ENCODE data around the gene CATSPERZ.

The CATSPERZ gene

GRCh38 chr11:64340671-64341335 lies 40.6 kb downstream of the CATSPERZ start:
- Histone ChIP-seq H3K9me3 (ENCODE audit: control insufficient read depth in 5 of 5, low read length in 5 of 5) (no peaks in the 10 kb centered on the region), H3K4me1 (ENCODE audit: control insufficient read depth in 5 of 5, insufficient read depth in 5 of 5, low read length in 5 of 5) (peaks cover 0 to 31% (median 22%) of the 10 kb centered on the region in 5 donors), H3K9ac (ENCODE audit: low read length in 5 of 5) (peak overlapping the region in 1 of 5 donors; percentile 17), H3K27me3 (ENCODE audit: control insufficient read depth in 5 of 5, insufficient read depth in 4 of 5, low read length in 5 of 5) (no peaks in the 10 kb centered on the region), H3K27ac (ENCODE audit: low read depth, low read length) (no peak overlapping the region), H3K4me3 (ENCODE audit: low read depth in 1 of 5, low read length in 5 of 5) (peak overlapping the region in 2 of 5 donors; percentile 36 to 47), H3K36me3 (ENCODE audit: control insufficient read depth in 5 of 5, insufficient read depth in 5 of 5, low read length in 5 of 5) (peaks cover 0 to 4% (median 0%) of the 10 kb centered on the region in 5 donors)

- peaks cover 0 to 4% (median 0%) of the 10 kb centered on the region in 5 donors for H3K36me3 ChIP-seq (ENCODE audit: control insufficient read depth in 5 of 5, insufficient read depth in 5 of 5, low read length in 5 of 5)
- H3K4me3 ChIP-seq (ENCODE audit: low read depth in 1 of 5, low read length in 5 of 5) = no peak overlapping the region
- no peak overlapping the region for H3K27ac ChIP-seq (ENCODE audit: low read depth, low read length)
- H3K9ac ChIP-seq (ENCODE audit: low read length in 5 of 5) = no peak overlapping the region
- H3K27me3 ChIP-seq (ENCODE audit: control insufficient read depth in 5 of 5, insufficient read depth in 4 of 5, low read length in 5 of 5) = no peaks in the 10 kb centered on the region
- peaks cover 0 to 31% (median 22%) of the 10 kb centered on the region in 5 donors for H3K4me1 ChIP-seq (ENCODE audit: control insufficient read depth in 5 of 5, insufficient read depth in 5 of 5, low read length in 5 of 5)
- no peaks in the 10 kb centered on the region for H3K9me3 ChIP-seq (ENCODE audit: control insufficient read depth in 5 of 5, low read length in 5 of 5)
These were observed 41.3 kb downstream of the CATSPERZ start for GRCh38 chr11:64341429-64341828.

GRCh38 chr11:64341851-64342791 lies 42.0 kb downstream of the CATSPERZ start:
- peak overlapping the region in 4 of 5 donors; percentile 39 to 61 (median 44) for H3K4me3 ChIP-seq (ENCODE audit: low read depth in 1 of 5, low read length in 5 of 5)
- H3K27ac ChIP-seq (ENCODE audit: low read depth, low read length) = no peak overlapping the region
- H3K27me3 ChIP-seq (ENCODE audit: control insufficient read depth in 5 of 5, insufficient read depth in 4 of 5, low read length in 5 of 5) = no peaks in the 10 kb centered on the region
- H3K36me3 ChIP-seq (ENCODE audit: control insufficient read depth in 5 of 5, insufficient read depth in 5 of 5, low read length in 5 of 5) = peaks cover 0 to 4% (median 0%) of the 10 kb centered on the region in 5 donors
- H3K9me3 ChIP-seq (ENCODE audit: control insufficient read depth in 5 of 5, low read length in 5 of 5) = no peaks in the 10 kb centered on the region
- peak overlapping the region; percentile 16 to 80 (median 66) for H3K9ac ChIP-seq (ENCODE audit: low read length in 5 of 5)
- peaks cover 0 to 31% (median 22%) of the 10 kb centered on the region in 5 donors for H3K4me1 ChIP-seq (ENCODE audit: control insufficient read depth in 5 of 5, insufficient read depth in 5 of 5, low read length in 5 of 5)

GRCh38 chr11:64342869-64343745 lies 42.9 kb downstream of the CATSPERZ start:
- Histone ChIP-seq H3K27ac (ENCODE audit: low read depth, low read length) (no peak overlapping the region), H3K4me1 (ENCODE audit: control insufficient read depth in 5 of 5, insufficient read depth in 5 of 5, low read length in 5 of 5) (peaks cover 0 to 31% (median 23%) of the 10 kb centered on the region in 5 donors), H3K27me3 (ENCODE audit: control insufficient read depth in 5 of 5, insufficient read depth in 4 of 5, low read length in 5 of 5) (no peaks in the 10 kb centered on the region), H3K9ac (ENCODE audit: low read length in 5 of 5) (no peak overlapping the region), H3K36me3 (ENCODE audit: control insufficient read depth in 5 of 5, insufficient read depth in 5 of 5, low read length in 5 of 5) (peaks cover 0 to 4% (median 0%) of the 10 kb centered on the region in 5 donors), H3K4me3 (ENCODE audit: low read depth in 1 of 5, low read length in 5 of 5) (no peak overlapping the region), H3K9me3 (ENCODE audit: control insufficient read depth in 5 of 5, low read length in 5 of 5) (no peaks in the 10 kb centered on the region)

GRCh38 chr11:64343767-64344559 lies 43.8 kb downstream of the CATSPERZ start:
- H3K9me3 ChIP-seq (ENCODE audit: control insufficient read depth in 5 of 5, low read length in 5 of 5) = no peaks in the 10 kb centered on the region
- peaks cover 0 to 35% (median 23%) of the 10 kb centered on the region in 5 donors for H3K4me1 ChIP-seq (ENCODE audit: control insufficient read depth in 5 of 5, insufficient read depth in 5 of 5, low read length in 5 of 5)
- no peaks in the 10 kb centered on the region for H3K27me3 ChIP-seq (ENCODE audit: control insufficient read depth in 5 of 5, insufficient read depth in 4 of 5, low read length in 5 of 5)
- H3K27ac ChIP-seq (ENCODE audit: low read depth, low read length) = no peak overlapping the region
- H3K9ac ChIP-seq (ENCODE audit: low read length in 5 of 5) = no peak overlapping the region
- H3K36me3 ChIP-seq (ENCODE audit: control insufficient read depth in 5 of 5, insufficient read depth in 5 of 5, low read length in 5 of 5) = peaks cover 0 to 4% (median 0%) of the 10 kb centered on the region in 5 donors
- H3K4me3 ChIP-seq (ENCODE audit: low read depth in 1 of 5, low read length in 5 of 5) = no peak overlapping the region

GRCh38 chr11:64344787-64345186 lies 44.6 kb downstream of the CATSPERZ start:
- Histone ChIP-seq H3K9ac (ENCODE audit: low read length in 5 of 5) (no peak overlapping the region), H3K4me3 (ENCODE audit: low read depth in 1 of 5, low read length in 5 of 5) (no peak overlapping the region), H3K4me1 (ENCODE audit: control insufficient read depth in 5 of 5, insufficient read depth in 5 of 5, low read length in 5 of 5) (peaks cover 0 to 29% (median 23%) of the 10 kb centered on the region in 5 donors), H3K27me3 (ENCODE audit: control insufficient read depth in 5 of 5, insufficient read depth in 4 of 5, low read length in 5 of 5) (no peaks in the 10 kb centered on the region), H3K36me3 (ENCODE audit: control insufficient read depth in 5 of 5, insufficient read depth in 5 of 5, low read length in 5 of 5) (peaks cover 0 to 4% (median 0%) of the 10 kb centered on the region in 5 donors), H3K27ac (ENCODE audit: low read depth, low read length) (no peak overlapping the region), H3K9me3 (ENCODE audit: control insufficient read depth in 5 of 5, low read length in 5 of 5) (no peaks in the 10 kb centered on the region)

GRCh38 chr11:64347193-64347867 lies 47.2 kb downstream of the CATSPERZ start:
- peaks cover 0 to 4% (median 0%) of the 10 kb centered on the region in 5 donors for H3K36me3 ChIP-seq (ENCODE audit: control insufficient read depth in 5 of 5, insufficient read depth in 5 of 5, low read length in 5 of 5)

GRCh38 chr11:64348383-64349024 lies 48.3 kb downstream of the CATSPERZ start:
- H3K9ac ChIP-seq (ENCODE audit: low read length in 5 of 5) = no peak overlapping the region
- H3K27me3 ChIP-seq (ENCODE audit: control insufficient read depth in 5 of 5, insufficient read depth in 4 of 5, low read length in 5 of 5) = no peaks in the 10 kb centered on the region
- H3K4me1 ChIP-seq (ENCODE audit: control insufficient read depth in 5 of 5, insufficient read depth in 5 of 5, low read length in 5 of 5) = peaks cover 0 to 9% (median 3%) of the 10 kb centered on the region in 5 donors
- no peaks in the 10 kb centered on the region for H3K9me3 ChIP-seq (ENCODE audit: control insufficient read depth in 5 of 5, low read length in 5 of 5)
- no peak overlapping the region for H3K27ac ChIP-seq (ENCODE audit: low read depth, low read length)
- peaks cover 0 to 4% (median 0%) of the 10 kb centered on the region in 5 donors for H3K36me3 ChIP-seq (ENCODE audit: control insufficient read depth in 5 of 5, insufficient read depth in 5 of 5, low read length in 5 of 5)
- H3K4me3 ChIP-seq (ENCODE audit: low read depth in 1 of 5, low read length in 5 of 5) = no peak overlapping the region

More at GRCh38 chr11:64347193-64347867, 47.2 kb downstream of the CATSPERZ start:
- Histone ChIP-seq H3K9me3 (ENCODE audit: control insufficient read depth in 5 of 5, low read length in 5 of 5) (no peaks in the 10 kb centered on the region), H3K27ac (ENCODE audit: low read depth, low read length) (no peak overlapping the region), H3K4me3 (ENCODE audit: low read depth in 1 of 5, low read length in 5 of 5) (no peak overlapping the region), H3K4me1 (ENCODE audit: control insufficient read depth in 5 of 5, insufficient read depth in 5 of 5, low read length in 5 of 5) (peaks cover 0 to 14% (median 9%) of the 10 kb centered on the region in 5 donors), H3K27me3 (ENCODE audit: control insufficient read depth in 5 of 5, insufficient read depth in 4 of 5, low read length in 5 of 5) (no peaks in the 10 kb centered on the region), H3K9ac (ENCODE audit: low read length in 5 of 5) (no peak overlapping the region)

All from subcutaneous abdominal adipose tissue (tissue), 5 donors.